Anterior cingulate cortex (tissue), 58 donors: ENCODE results near the gene MATR3.

Experiments
- DNase-seq, 58 donors: peaks; one replicate each; lab custom pipeline; 2025; lab: John Stamatoyannopoulos, UW

MATR3 gene

DNA sequence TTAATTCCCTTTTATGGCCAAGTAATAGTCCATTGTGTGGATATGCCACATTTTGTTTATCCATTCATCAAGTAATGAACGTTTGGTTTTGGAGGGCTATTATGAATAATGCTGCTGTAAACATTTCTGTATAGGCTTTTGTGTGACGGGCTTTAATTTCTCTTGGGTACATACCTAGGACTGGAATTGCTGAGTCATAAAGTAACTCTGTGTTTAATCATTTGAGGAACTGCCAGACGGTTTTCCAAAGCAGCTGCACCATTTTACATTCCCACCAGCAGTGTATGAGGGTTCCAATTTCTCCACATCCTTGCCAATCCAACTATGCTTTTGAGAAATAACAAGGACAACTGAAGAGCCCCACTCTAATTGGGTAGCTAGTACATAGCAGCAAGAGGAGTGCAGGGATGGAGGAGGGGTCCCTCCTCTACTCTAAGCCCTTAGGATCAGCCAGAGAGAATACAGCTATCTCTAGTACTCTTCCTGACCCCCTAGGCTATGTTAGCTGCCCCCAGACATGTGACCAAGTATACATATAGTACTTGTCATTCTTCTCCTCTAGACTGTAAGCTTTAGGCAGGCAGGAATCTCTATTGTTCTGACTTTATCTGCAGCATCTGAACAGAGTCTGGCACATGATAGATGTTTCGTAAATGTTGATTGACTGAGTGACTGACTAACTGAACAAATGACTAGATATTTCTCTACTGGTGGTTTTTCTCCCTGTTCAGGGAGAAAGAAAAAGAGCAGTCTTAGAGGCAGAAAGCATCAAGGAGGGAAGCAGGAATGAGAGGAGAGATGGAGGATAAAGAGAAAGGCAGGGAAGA lies 22.1 kb upstream of the MATR3 start:
- no peak for DNase-seq

GRCh38 chr5:139272471-139273321 lies 20.8 kb upstream of the MATR3 start:
- DNase-seq = peak in 16 of 58 donors; percentile 8 to 48 (median 23)

- no peak for DNase-seq
Measured at GRCh38 chr5:139273322-139273571, 20.3 kb upstream of the MATR3 start.

DNA sequence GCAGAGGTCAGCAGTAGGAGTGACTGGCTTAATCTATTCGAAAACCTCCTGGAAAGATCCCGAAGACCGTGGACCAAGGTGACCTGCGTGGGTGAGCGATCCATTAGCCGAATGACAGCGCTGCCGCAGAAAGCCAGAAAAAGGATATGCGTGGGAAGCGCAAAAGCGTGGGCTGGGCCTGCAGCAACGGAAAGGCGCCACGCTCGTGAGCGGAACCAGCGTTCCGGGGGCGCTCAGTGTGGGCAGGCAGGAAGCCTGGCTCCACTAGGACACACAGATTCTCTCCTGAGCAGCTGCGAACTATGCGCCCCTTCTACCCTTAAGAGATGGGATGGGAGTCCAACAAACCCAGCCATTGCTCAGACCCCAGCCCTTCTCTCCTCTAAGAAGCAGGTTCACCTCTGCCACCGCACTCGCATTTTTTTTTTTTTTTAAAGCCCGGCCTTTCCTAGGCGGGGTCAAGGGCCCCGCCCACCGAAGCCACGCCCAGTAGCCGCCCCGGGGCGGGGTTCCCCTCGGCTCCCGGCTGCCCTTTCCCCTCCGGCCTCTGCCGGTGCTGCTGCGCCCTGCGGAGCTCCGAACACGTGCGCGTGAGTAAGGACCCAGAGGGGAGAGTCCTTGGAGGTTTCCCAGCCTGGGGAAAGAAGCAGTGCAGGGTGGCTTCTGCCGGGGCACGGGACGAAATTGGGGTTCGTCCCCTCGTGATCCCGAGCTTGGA lies 19.8 kb upstream of the MATR3 start:
- DNase-seq = peak in 56 of 58 donors; percentile 20 to 90 (median 73)

- no peak for DNase-seq
Measured at GRCh38 chr5:139275536-139275935, 18.0 kb upstream of the MATR3 start.

GRCh38 chr5:139275956-139276355 lies 17.6 kb upstream of the MATR3 start:
- no peak for DNase-seq

DNA sequence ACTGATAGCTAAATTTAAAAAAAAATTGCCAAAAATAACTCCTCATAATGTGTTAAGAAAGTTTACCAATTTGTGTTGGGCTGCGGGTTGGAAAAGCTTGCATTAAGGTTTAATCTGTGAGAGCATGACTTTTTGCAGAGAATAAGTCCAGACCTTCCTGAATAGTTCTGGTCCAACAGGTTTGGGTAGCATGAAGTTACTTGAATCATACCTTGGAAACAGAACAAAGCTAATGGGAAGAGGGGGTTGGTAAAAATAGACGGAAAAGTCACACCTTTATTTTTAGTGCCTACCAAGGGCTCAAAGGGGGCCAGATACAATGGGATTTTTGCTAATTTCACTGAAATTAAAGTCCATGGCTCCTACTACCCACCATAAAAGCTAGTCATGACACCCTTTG lies 17.1 kb upstream of the MATR3 start:
- DNase-seq = no peak

DNA sequence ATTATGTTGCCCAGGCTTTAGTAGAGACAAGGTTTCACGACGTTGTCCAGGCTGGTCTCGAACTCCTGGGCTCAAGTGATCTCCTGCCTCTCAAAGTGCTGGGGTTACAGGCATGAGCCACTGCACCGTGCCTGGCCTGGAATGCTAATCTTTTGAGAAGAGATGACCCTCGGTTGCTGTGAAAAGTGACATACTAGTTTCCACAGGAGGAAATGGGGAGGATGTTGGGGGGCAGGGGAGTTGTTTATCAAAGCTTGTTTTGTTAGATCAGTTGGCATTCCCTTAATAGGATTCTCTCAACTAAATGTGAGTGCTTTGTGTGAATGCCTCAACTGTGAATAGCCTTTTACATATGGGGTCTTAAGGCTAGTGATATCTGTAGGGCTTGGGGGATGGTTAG lies 16.4 kb upstream of the MATR3 start:
- peak in 12 of 58 donors; percentile 4 to 44 (median 18) for DNase-seq

DNA sequence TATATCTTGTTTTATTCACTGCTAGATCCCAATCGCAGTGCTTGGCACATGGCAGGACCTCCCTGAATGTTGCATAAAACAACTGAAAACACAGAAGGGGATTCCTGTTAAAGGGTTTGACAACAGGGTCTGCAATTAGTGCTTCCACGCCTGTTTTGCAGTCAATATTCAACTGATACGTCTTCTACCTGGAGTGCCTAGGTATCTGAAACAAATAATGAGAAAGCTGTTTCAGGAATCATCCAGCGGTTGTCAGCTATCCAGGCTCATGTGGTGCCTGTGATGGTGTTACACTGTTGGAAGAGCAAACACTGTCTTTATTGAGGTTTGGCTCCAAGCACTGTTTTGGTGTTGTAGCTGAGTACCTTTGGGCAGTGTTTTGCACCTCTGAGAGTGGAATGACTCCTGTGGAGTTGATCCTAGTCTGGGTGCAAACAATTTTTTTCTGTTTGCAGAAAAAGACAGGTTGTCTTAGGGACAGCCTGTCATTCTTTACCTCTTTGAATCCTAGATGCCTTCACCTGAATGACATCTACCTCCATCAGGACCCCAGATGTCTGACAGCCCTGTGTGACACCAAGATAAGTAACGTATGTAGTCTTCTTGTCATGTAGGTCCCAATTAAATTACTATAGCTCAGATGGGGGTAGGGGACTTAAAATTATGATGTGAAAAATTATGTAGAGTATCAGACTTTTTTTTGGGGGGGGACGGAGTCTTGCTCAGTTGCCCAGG lies 14.8 kb upstream of the MATR3 start:
- no peak for DNase-seq

GRCh38 chr5:139282197-139282557 lies 11.4 kb upstream of the MATR3 start:
- DNase-seq = no peak

DNA sequence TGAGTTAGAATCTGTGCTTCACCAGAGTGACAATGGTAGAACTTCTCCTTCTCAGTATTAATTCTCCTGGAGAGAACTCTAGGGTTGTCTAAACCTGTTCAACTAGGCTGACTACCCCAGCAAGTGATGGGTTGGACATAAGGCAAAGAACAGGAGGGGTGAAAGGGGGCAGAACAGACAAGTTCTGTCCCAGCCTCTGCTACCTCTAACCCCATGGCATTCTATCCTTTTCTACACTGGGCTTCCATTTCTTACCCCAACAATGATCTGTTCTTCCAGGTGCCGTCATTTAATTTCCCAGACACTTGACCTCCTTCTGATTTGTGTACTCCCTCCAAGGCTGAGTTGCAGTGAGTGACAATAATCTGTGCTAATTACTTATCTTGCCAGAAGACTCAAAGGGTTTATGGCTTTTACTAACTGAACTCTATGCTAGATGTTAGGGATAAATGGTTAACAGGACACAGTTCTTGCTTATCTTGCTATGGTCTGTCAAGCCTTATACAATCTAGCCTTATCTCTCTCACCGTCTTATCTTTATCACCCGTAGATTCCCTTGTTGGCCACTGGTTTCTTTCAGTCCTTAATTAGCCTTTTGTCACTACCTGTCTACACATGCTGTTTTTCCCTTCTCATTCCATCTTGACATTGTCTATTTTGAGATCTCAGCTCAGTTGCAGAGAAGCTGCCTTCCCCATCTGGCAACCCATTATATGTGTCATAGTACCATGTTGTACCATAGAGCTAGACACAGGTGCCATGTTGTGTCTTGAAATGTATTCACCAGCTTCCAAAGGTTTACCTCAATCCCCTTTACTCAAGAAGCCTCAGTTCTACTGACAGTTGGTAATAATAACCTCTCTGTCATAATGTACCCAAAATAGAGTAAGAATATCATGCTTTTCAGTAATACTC lies 10.0 kb upstream of the MATR3 start:
- DNase-seq = no peak

GRCh38 chr5:139284295-139284694 lies 9.2 kb upstream of the MATR3 start:
- no peak for DNase-seq

DNA sequence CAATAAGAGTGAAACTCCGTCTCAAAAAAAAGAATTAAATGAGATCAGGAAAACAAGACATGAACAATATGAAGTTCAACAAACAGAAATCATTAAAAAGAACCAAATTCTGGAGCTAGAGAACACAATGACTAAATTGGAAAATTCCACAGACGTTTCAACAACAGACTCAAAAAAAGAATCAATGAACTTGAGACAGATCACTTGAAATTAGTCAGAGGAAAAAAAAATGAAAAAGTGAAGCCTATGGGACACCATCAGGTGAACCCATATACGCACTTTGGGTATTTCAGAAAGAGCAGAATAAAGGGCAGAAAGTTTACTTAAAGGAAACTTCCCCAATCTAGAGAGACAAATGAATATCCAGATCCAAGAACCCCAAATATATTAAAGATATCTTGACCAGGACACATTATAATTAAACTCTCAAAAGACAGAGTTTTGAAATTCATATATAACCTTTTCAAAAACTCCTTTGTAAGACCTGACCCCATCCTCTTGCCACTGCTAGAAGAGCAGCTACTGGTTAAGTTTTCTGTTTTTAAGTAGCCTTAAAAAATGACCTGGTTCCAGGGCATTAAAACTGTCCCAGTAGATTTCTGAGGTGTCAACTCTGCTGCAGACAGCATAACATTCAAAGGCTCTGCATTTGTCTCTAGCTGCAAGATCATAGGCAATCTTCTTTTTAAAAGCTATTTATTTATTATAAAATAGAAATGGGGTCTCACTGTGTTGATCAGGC lies 7.7 kb upstream of the MATR3 start:
- no peak for DNase-seq

- DNase-seq = no peak
Measured at GRCh38 chr5:139287890-139288635, 5.5 kb upstream of the MATR3 start.

DNA sequence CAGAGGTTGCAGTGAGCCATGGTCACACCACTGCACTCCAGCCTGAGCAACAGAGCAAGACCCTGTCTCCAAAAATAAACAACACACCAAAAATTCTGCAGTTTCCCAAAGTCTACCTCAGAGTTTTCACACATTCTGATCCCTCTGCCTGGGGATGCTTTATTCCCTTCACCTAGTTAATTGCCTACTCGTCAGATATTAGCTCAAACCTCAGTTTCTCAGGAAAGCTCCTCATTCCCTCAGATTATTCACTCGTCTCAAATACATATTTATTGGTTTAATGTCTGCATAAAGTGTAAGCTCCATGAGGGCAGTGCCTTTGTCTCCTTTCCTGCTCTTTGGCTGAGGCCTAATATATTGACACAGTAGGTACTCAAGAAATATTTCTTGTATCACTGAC lies 2.5 kb upstream of the MATR3 start:
- no peak for DNase-seq

DNA sequence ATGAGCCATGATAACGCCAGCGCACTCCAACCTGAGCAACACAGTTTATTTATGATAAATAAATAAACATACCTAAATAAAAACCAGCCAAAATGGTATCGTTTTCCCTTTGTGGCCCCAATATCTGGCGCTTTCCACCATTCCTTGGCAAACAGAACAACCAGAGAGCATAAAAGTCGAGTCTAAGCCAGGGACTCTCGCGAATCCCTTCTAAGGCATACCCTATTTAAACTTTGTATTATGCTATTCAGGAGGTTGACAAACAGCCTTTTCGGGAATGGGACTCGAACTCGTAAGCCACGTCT lies 386 bp upstream of the MATR3 start:
- DNase-seq = no peak

GRCh38 chr5:139294374-139295165 lies 1.0 kb downstream of the MATR3 start:
- DNase-seq = peak in 54 of 58 donors; percentile 12 to 85 (median 66)
